RKO (cell line): ENCODE measurements around the gene MGAT3.
A peak's percentile ranks its signal among the peaks of the same experiment; 100 is the strongest.
"Not testable (repeated sequence)": the region's sequence is repeated elsewhere in the genome, so short reads cannot be mapped to it uniquely, and the experiment has no call there.

Experiments used
- DNase-seq: peaks from one replicate; pipeline ENCODE4 v3.0.0-alpha.2; 2016; ENCODE audit warnings: low spot score

Gene MGAT3

GRCh38 chr22:39515266-39516050, 58.6 kb downstream of the MGAT3 start:
- DNase-seq = no peak

GRCh38 chr22:39517470-39517869, 60.7 kb downstream of the MGAT3 start:
- DNase-seq = no peak

- no peak for DNase-seq
These were observed 61.5 kb downstream of the MGAT3 start for GRCh38 chr22:39518144-39518786.

GRCh38 chr22:39518996-39519680, 62.3 kb downstream of the MGAT3 start:
- peak; percentile 51 for DNase-seq

- DNase-seq = peak; percentile 99
These were observed 62.9 kb downstream of the MGAT3 start for GRCh38 chr22:39519681-39520225.

GRCh38 chr22:39520226-39521105, 63.7 kb downstream of the MGAT3 start, which contains the start of gene ATF4:
ATF4 (plus strand) TSS chr22:39520562; CDS start chr22:39521446, 884 bp downstream.
- no peak for DNase-seq

- peak; percentile 70 for DNase-seq
These were observed 64.5 kb downstream of the MGAT3 start for GRCh38 chr22:39521106-39521885.

GRCh38 chr22:39522091-39522490, 65.3 kb downstream of the MGAT3 start:
- not testable (repeated sequence) for DNase-seq

GRCh38 chr22:39522567-39523300, 65.9 kb downstream of the MGAT3 start:
- DNase-seq = peak; percentile 84

GRCh38 chr22:39524089-39524752, 67.4 kb downstream of the MGAT3 start:
- DNase-seq = no peak

GRCh38 chr22:39524753-39525657, 68.2 kb downstream of the MGAT3 start:
- DNase-seq = peak; percentile 38

GRCh38 chr22:39525658-39525975, 68.8 kb downstream of the MGAT3 start:
- no peak for DNase-seq

- no peak for DNase-seq
These were observed 69.9 kb downstream of the MGAT3 start for GRCh38 chr22:39526736-39527171.

- peak; percentile 35 for DNase-seq
These were observed 70.7 kb downstream of the MGAT3 start for GRCh38 chr22:39527481-39527961.

- no peak for DNase-seq
These were observed 71.4 kb downstream of the MGAT3 start for GRCh38 chr22:39528080-39528661.

GRCh38 chr22:39528681-39529486, 72.1 kb downstream of the MGAT3 start:
- peak; percentile 94 for DNase-seq

- DNase-seq = no peak
These were observed 72.7 kb downstream of the MGAT3 start for GRCh38 chr22:39529487-39529851.
